GM18498 (cell line): ENCODE results near the gene NUP93.
A peak's percentile ranks its signal among the peaks of the same experiment; 100 is the strongest.
"Not testable (repeated sequence)": the region's sequence is repeated elsewhere in the genome, so short reads cannot be mapped to it uniquely, and the experiment has no call there.

ENCODE experiments used
- ATAC-seq: cut with Tn5 transposase; IDR thresholded peaks from one replicate; pipeline ENCODE4 v1.9.1; 2021; ENCODE audit warnings: mild to moderate bottlenecking, moderate library complexity; ENCODE audit not compliant: unreplicated experiment

NUP93 gene

DNA sequence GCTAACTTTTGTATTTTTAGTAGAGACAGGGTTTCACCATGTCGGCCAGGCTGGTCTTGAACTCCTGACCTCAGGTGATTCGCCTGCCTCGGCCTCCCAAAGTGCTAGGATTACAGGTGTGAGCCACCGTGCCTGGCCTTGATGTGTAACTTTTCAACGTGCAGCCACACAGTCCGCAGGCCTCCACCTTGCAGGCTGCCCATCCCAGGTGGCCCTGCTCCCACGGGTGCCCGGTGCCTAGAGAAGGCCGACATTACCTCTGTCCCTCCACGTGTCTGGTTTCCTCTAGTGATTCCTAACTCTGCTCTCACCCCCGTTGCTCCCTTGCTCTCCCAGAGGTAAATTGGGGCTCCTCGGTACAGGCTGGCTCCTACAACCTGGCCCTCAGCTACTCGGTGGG is 155.0 kb downstream of the NUP93 start:
- not testable (repeated sequence) for ATAC-seq

DNA sequence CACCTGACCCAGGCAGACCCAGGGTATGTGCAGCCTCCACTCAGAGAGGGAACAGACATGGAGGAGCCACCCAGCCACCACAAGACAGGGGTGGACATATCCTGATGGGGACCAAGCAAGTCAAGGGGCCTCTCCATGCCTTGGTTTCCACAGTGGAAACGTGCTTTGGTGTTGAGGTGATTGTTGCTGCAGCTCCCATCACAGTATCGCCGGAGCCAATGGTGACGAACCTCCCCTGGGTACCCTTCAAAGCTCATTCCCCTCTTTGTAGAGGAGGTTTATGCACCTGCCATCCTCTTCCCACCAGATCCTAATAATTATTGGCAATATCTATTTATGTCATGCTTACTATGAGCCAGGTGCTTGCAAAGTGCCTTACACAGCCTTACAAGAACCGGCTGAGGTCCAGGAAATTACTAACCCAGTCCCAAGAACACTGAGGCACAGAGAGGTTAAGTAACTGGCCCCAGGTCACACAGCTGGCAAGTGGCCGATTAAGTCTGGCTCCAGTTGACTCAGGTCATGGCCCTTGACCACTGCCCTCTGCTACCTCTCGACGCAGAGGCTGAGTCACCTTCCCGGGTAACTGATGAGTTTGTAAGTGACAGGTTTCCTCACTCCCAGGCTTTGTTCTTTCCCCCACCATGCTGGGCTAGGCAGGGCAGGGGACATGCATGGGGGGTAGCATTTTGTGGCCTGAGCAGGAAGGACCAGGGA is 155.7 kb downstream of the NUP93 start:
- no peak for ATAC-seq

- no peak for ATAC-seq
These were observed 156.4 kb downstream of the NUP93 start for GRCh38 chr16:56886296-56886695.

DNA sequence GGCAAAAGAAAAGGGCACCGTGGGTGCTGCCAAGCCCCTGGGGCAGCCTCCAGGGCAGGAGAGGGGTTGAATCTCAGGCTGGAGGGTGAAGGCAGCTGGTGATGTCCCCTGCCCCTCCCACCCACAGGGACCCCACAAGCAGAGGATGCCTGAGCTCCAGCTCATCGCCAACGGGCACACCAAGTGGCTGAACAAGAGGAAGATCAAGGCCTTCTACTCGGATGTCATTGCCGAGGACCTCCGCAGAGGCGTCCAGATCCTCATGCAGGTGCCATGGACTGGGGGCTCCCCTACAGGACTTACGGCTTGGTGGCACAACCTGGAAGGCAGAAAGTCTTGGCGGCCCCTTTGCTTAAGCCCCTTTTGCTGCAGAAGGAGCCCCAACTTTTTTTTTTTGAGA is 156.9 kb downstream of the NUP93 start:
- ATAC-seq: no peak

- ATAC-seq: no peak
These were observed 158.9 kb downstream of the NUP93 start for GRCh38 chr16:56888806-56889205.

DNA sequence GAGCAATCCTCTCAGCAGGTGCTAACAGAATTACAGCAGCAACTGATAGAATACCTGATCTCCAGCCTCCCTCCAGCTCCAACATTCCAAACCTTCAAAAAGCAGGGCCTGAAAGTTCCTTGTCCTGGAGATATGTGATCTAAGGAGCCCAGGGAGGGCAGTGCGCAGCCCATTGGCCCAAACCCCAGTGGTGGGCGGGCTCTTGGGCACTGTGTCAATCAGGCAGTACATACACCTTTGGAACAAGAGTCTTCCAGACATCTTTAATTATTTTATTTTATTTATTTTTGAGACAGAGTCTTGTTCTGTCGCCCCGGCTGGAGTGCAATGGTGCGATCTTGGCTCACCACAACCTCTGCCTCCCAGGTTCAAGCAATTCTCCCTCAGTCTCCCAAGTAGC is 159.3 kb downstream of the NUP93 start:
- ATAC-seq: no peak

DNA sequence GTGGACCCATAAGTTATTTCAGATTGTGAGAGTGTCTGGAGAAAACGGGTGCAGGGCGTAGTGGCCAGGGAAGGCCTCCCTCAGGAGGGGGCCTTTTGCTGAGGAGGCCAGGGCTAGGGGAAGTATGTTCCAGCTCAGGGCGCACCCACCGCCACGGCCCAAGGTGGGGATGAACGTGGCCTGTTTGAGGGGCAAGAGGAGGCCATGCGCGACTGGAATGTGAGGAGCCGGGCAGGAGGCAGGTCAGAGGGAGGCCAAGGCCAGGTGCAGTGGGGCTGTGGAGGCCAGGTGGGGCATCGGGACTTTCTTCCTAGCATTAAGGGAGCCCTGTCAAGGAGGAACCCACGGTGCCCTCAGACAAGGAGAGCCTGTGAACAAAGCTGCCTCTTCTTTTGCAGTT is 161.8 kb downstream of the NUP93 start:
- no peak for ATAC-seq

GRCh38 chr16:56892705-56893104 is 162.8 kb downstream of the NUP93 start:
- ATAC-seq: no peak

DNA sequence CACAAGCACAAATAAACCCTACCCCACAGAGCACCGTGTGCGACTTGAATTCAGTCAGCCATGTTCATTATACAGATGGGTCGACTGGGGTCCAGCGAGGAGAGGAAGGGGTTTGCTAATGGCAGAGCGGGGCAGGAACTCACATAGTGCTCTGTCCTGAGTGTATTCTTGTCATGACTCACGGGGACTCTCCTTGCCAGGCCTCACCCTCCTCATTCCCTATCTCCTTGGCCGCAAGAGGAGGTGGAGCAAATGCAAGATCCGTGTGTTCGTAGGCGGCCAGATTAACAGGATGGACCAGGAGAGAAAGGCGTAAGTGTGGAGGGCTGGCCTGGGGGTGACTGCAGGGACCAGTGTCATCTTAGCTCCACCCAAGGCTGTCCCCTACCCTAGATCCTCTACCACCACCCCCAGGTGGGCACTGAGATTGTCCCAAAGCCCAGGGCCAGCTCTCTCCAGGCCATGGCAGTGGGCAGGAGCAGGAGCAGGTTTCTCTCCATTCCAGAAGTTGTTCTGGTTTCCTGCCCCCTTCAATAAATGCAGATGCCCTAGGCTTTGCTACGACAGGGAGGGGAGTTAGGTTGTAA is 164.5 kb downstream of the NUP93 start:
- ATAC-seq: no peak

DNA sequence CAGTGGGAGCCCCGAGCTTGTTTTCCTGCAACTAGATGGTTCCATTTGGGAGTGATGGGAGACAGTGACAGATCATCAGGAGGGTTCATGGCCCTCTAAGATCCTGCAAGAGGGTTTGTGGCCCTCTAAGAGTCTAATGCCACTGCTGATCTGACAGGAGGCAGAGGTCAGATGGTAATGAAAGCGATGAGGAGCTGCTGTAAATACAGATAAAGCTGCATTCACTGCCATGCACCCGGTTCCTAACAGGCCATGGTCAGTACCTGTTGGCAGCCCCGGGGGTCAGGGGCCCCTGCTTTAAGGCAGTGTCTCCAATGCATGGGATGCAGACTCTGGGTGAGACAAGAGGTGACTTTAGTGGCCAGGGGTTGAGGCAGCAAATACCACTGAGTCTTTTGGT is 165.9 kb downstream of the NUP93 start:
- ATAC-seq: no peak

DNA sequence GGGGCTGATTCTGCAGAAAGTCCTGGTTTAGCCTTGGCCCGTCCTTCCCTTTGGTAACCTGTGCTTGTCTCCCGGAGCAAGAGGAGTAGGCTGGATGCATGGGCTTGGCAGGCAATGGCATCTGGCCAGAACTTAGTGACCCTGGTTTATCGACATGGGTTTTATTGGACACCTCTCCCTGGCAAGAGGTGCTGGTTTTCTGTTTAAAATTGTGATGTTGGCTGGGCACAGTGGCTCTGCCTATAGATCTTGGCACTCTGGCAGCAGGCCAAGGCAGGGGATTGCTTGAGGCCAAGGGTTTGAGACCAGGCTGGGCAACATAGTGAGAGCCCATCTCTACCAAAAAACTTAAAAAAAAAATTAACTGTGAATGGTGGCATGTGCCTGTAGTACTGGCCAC is 166.3 kb downstream of the NUP93 start:
- no peak for ATAC-seq

GRCh38 chr16:56897026-56897799 is 167.3 kb downstream of the NUP93 start:
- no peak for ATAC-seq

- peak; percentile 77 for ATAC-seq
These were observed 168.9 kb downstream of the NUP93 start for GRCh38 chr16:56898847-56899246.
